T-helper 2 cell treated with Interferon-gamma antibody and Interleukin-4, amounts not matched to agents 100 ng/mL and 5 ng/mL, for 36 hours (primary cell): Measurements from ENCODE around the gene USH1C. TPM values are rescaled to one million over a fixed set of nuclear protein-coding genes. Genes with fewer than 3 reads are reported as not detected.

Experiments used
- intact Hi-C: fragments of 100-400 bp; cut with micrococcal nuclease; formaldehyde crosslinking; loops from one replicate; pipeline ENCODE4 v1.15.1; 2023
- total RNA-seq: library from RNA; stranded (reverse); gene quantifications from 2 replicates; pipeline ENCODE4 v1.2.3, GENCODE V29; 2022

USH1C gene
- total RNA-seq, 1 donor from 2014 or later, result not detected

GRCh38 chr11:17477361-17477760 is 66.9 kb downstream of the USH1C start:
- intact Hi-C loops, result no loop called here

- intact Hi-C loops, result no loop called here
Observed at GRCh38 chr11:17477084-17477333, 67.2 kb downstream of the USH1C start.

- intact Hi-C loops, result no loop called here
Observed at GRCh38 chr11:17476317-17477083, 67.7 kb downstream of the USH1C start, which contains the start of gene ABCC8. Gene ABCC8 (minus strand): TSS chr11:17476845. CDS start chr11:17476776, 69 bp downstream.

- intact Hi-C loops, result no loop called here
Observed at GRCh38 chr11:17475666-17476316, 68.4 kb downstream of the USH1C start.

- intact Hi-C loops, result no loop called here
Observed at GRCh38 chr11:17473071-17473744, 71.0 kb downstream of the USH1C start.

- intact Hi-C loops, result no loop called here
Observed at GRCh38 chr11:17472467-17472866, 71.7 kb downstream of the USH1C start.

- intact Hi-C loops, result no loop called here
Observed at GRCh38 chr11:17471501-17471900, 72.7 kb downstream of the USH1C start.

- intact Hi-C loops, result no loop called here
Observed at GRCh38 chr11:17469998-17470397, 74.2 kb downstream of the USH1C start.

- intact Hi-C loops, result no loop called here
Observed at GRCh38 chr11:17468122-17468521, 76.1 kb downstream of the USH1C start.

- intact Hi-C loops, result no loop called here
Observed at GRCh38 chr11:17463546-17464174, 80.6 kb downstream of the USH1C start.

GRCh38 chr11:17462940-17463339 is 81.3 kb downstream of the USH1C start:
- intact Hi-C loops, result no loop called here

- intact Hi-C loops, result no loop called here
Observed at GRCh38 chr11:17460406-17460805, 83.8 kb downstream of the USH1C start.

- intact Hi-C loops, result no loop called here
Observed at GRCh38 chr11:17459236-17459896, 84.8 kb downstream of the USH1C start.

- intact Hi-C loops, result no loop called here
Observed at GRCh38 chr11:17458268-17458667, 85.9 kb downstream of the USH1C start.

- intact Hi-C loops, result no loop called here
Observed at GRCh38 chr11:17457396-17458173, 86.6 kb downstream of the USH1C start.

- intact Hi-C loops, result no loop called here
Observed at GRCh38 chr11:17452668-17453067, 91.5 kb downstream of the USH1C start.

GRCh38 chr11:17449158-17449557 is 95.1 kb downstream of the USH1C start:
- intact Hi-C loops, result no loop called here

GRCh38 chr11:17446482-17446881 is 97.7 kb downstream of the USH1C start:
- intact Hi-C loops, result no loop called here

- intact Hi-C loops, result no loop called here
Observed at GRCh38 chr11:17445240-17445795, 98.9 kb downstream of the USH1C start.

- intact Hi-C loops, result no loop called here
Observed at GRCh38 chr11:17443926-17444690, 100.1 kb downstream of the USH1C start.
